Measurements from ENCODE around the gene TIMP2. TPM values are rescaled to one million over a fixed set of nuclear protein-coding genes. Genes with fewer than 3 reads are reported as not detected.

The TIMP2 gene
- total and polyA plus RNA-seq, 4 donors = 47.5 to 176 (median 91.9) TPM

- H3K4me1 ChIP-seq (ENCODE audit: control insufficient read depth in 5 of 5, insufficient read depth in 5 of 5, low read length in 5 of 5) = no peaks in the 10 kb centered on the region
- H3K9ac ChIP-seq (ENCODE audit: insufficient read depth in 1 of 2, low read length in 2 of 2) = no peak overlapping the region
- H3K4me3 ChIP-seq = no peak overlapping the region
- H3K27ac ChIP-seq (ENCODE audit: low read depth in 1 of 2, low read length in 1 of 2) = no peak overlapping the region
- no peaks in the 10 kb centered on the region for H3K9me3 ChIP-seq (ENCODE audit: control insufficient read depth in 4 of 4, insufficient read depth in 3 of 4, low read length in 3 of 4)
- DNase-seq (no peak), ATAC-seq (ENCODE audit: insufficient read depth, low FRiP score) (no peak)
- no peak for TF ChIP-seq CTCF (IDR thresholded peaks at IDR 0.05; ENCODE audit: control extremely low read depth, extremely low read depth)
- 53 to 71% methylated on average over 5 of the region's 5 CpGs for WGBS, 2 donors
- H3K27me3 ChIP-seq (ENCODE audit: control insufficient read depth in 3 of 3, insufficient read depth in 3 of 3, low read length in 2 of 3) = no peaks in the 10 kb centered on the region
- peaks cover 32 to 61% (median 44%) of the 10 kb centered on the region in 4 donors for H3K36me3 ChIP-seq (ENCODE audit: control insufficient read depth in 4 of 4, insufficient read depth in 4 of 4, low read length in 4 of 4)
Observed at GRCh38 chr17:78826421-78826820, 98.8 kb downstream of the TIMP2 start.

GRCh38 chr17:78825696-78826095, 99.5 kb downstream of the TIMP2 start:
- 71 to 93% methylated on average over 6 of the region's 6 CpGs for WGBS, 2 donors
- no peak for ATAC-seq (ENCODE audit: insufficient read depth, low FRiP score)
- Histone ChIP-seq H3K27me3 (ENCODE audit: control insufficient read depth in 3 of 3, insufficient read depth in 3 of 3, low read length in 2 of 3) (no peaks in the 10 kb centered on the region), H3K36me3 (ENCODE audit: control insufficient read depth in 4 of 4, insufficient read depth in 4 of 4, low read length in 4 of 4) (peaks cover 35 to 62% (median 41%) of the 10 kb centered on the region in 4 donors), H3K4me3 (no peak overlapping the region), H3K9ac (ENCODE audit: insufficient read depth in 1 of 2, low read length in 2 of 2) (no peak overlapping the region), H3K4me1 (ENCODE audit: control insufficient read depth in 5 of 5, insufficient read depth in 5 of 5, low read length in 5 of 5) (no peaks in the 10 kb centered on the region), H3K27ac (ENCODE audit: low read depth in 1 of 2, low read length in 1 of 2) (no peak overlapping the region), H3K9me3 (ENCODE audit: control insufficient read depth in 4 of 4, insufficient read depth in 3 of 4, low read length in 3 of 4) (no peaks in the 10 kb centered on the region)
- no peak for TF ChIP-seq CTCF (IDR thresholded peaks at IDR 0.05; ENCODE audit: control extremely low read depth, extremely low read depth)
- DNase-seq = no peak

- WGBS, 2 donors = 95 to 97% methylated on average over 7 of the region's 7 CpGs
Observed at GRCh38 chr17:78824240-78824639, 100.9 kb downstream of the TIMP2 start.

More at GRCh38 chr17:78824240-78824639, 100.9 kb downstream of the TIMP2 start:
- ATAC-seq (ENCODE audit: insufficient read depth, low FRiP score) (no peak), DNase-seq (no peak)
- H3K9ac ChIP-seq (ENCODE audit: insufficient read depth in 1 of 2, low read length in 2 of 2) = no peak overlapping the region
- H3K27me3 ChIP-seq (ENCODE audit: control insufficient read depth in 3 of 3, insufficient read depth in 3 of 3, low read length in 2 of 3) = no peaks in the 10 kb centered on the region
- H3K27ac ChIP-seq (ENCODE audit: low read depth in 1 of 2, low read length in 1 of 2) = no peak overlapping the region
- no peak for TF ChIP-seq CTCF (IDR thresholded peaks at IDR 0.05; ENCODE audit: control extremely low read depth, extremely low read depth)
- H3K4me1 ChIP-seq (ENCODE audit: control insufficient read depth in 5 of 5, insufficient read depth in 5 of 5, low read length in 5 of 5) = peaks cover 0 to 2% (median 0%) of the 10 kb centered on the region in 5 donors
- no peaks in the 10 kb centered on the region for H3K9me3 ChIP-seq (ENCODE audit: control insufficient read depth in 4 of 4, insufficient read depth in 3 of 4, low read length in 3 of 4)
- H3K36me3 ChIP-seq (ENCODE audit: control insufficient read depth in 4 of 4, insufficient read depth in 4 of 4, low read length in 4 of 4) = peaks cover 36 to 70% (median 44%) of the 10 kb centered on the region in 4 donors
- H3K4me3 ChIP-seq = no peak overlapping the region
